NCI-H526 treated with DMSO at 0.1 percent for 48 hours (cell line): ENCODE data around the gene CHI3L2.
A peak's percentile ranks its signal among the peaks of the same experiment; 100 is the strongest.

Source experiments
- DNase-seq: peaks from one replicate; lab custom pipeline; 2025; lab: John Stamatoyannopoulos, UW

The CHI3L2 gene

GRCh38 chr1:111256988-111257658 is 29.6 kb downstream of the CHI3L2 start:
- no peak for DNase-seq

- no peak for DNase-seq
Observed at GRCh38 chr1:111267801-111268508, 40.4 kb downstream of the CHI3L2 start.

GRCh38 chr1:111269825-111270406 is 42.4 kb downstream of the CHI3L2 start:
- no peak for DNase-seq

- DNase-seq, result no peak
Observed at GRCh38 chr1:111270771-111271463, 43.4 kb downstream of the CHI3L2 start.

GRCh38 chr1:111271464-111271801 is 43.9 kb downstream of the CHI3L2 start:
- DNase-seq, result no peak

GRCh38 chr1:111272081-111272480 is 44.6 kb downstream of the CHI3L2 start:
- no peak for DNase-seq

- no peak for DNase-seq
Observed at GRCh38 chr1:111274653-111275052, 47.1 kb downstream of the CHI3L2 start.

- no peak for DNase-seq
Observed at GRCh38 chr1:111275079-111275478, 47.6 kb downstream of the CHI3L2 start.

GRCh38 chr1:111275780-111276433 is 48.4 kb downstream of the CHI3L2 start:
- DNase-seq, result peak; percentile 27

GRCh38 chr1:111279144-111279543 is 51.6 kb downstream of the CHI3L2 start:
- no peak for DNase-seq

- no peak for DNase-seq
Observed at GRCh38 chr1:111280267-111280666, 52.8 kb downstream of the CHI3L2 start.

- DNase-seq, result no peak
Observed at GRCh38 chr1:111281411-111281810, 53.9 kb downstream of the CHI3L2 start.

- DNase-seq, result no peak
Observed at GRCh38 chr1:111283838-111284237, 56.3 kb downstream of the CHI3L2 start.

- no peak for DNase-seq
Observed at GRCh38 chr1:111285879-111286278, 58.4 kb downstream of the CHI3L2 start.

- DNase-seq, result no peak
Observed at GRCh38 chr1:111286912-111287311, 59.4 kb downstream of the CHI3L2 start.

GRCh38 chr1:111289371-111289770 is 61.9 kb downstream of the CHI3L2 start:
- DNase-seq, result no peak

GRCh38 chr1:111290104-111290503 is 62.6 kb downstream of the CHI3L2 start:
- no peak for DNase-seq

- no peak for DNase-seq
Observed at GRCh38 chr1:111290630-111291029, 63.1 kb downstream of the CHI3L2 start, which contains the start of gene CHIA. TSS of gene CHIA (plus strand) at chr1:111290851. CDS start at chr1:111310468, 19,617 bp downstream.
